HCT116 (cell line): ENCODE measurements around the gene KPNA4.

Experiments used
- CEBPB ChIP-seq: IDR thresholded peaks from 2 replicates; pipeline ENCODE4 v1.6.1; 2012; ENCODE audit warnings: low read depth
- CTCF ChIP-seq, 3 experiments: fragments of 200-600 bp in 1 of 3; sonication (generic) in 1 of 3; IDR thresholded peaks in 2 of 3; conservative IDR thresholded peaks in 1 of 3; 2 replicates each; pipeline ENCODE4 v1.5.1; 2012 to 2017; ENCODE audit warnings: low read depth in 2 of 3, low read length in 2 of 3, antibody characterized with exemption in 1 of 3, borderline replicate concordance in 1 of 3, control low read depth in 1 of 3, mild to moderate bottlenecking in 1 of 3, mixed read lengths in 1 of 3, mixed run types in 1 of 3, moderate library complexity in 1 of 3; ENCODE audit not compliant: insufficient read depth in 1 of 3
- EZH2 ChIP-seq: fragments of 200-600 bp; sonication (generic); IDR thresholded peaks from 2 replicates; pipeline ENCODE4 v1.6.1; 2017; ENCODE audit warnings: antibody characterized with exemption, mixed run types
- EZH2phosphoT487 ChIP-seq: fragments of 200-600 bp; IDR thresholded peaks from 2 replicates; pipeline ENCODE4 v1.6.1; 2018; ENCODE audit warnings: antibody characterized with exemption, borderline replicate concordance
- MAX ChIP-seq: IDR thresholded peaks from 2 replicates; pipeline ENCODE4 v1.6.1; 2012
- POLR2A ChIP-seq: IDR thresholded peaks from 2 replicates; pipeline ENCODE4 v1.7.0; 2011; ENCODE audit warnings: borderline replicate concordance; ENCODE audit not compliant: insufficient read depth, insufficient read length; ENCODE audit errors: extremely low read depth
- POLR2AphosphoS5 ChIP-seq: IDR thresholded peaks from 2 replicates; pipeline ENCODE4 v1.6.1; 2011; ENCODE audit warnings: mild to moderate bottlenecking, low read depth, low read length, moderate library complexity
- SIN3A ChIP-seq: IDR thresholded peaks from 2 replicates; pipeline ENCODE4 v1.6.1; 2012; ENCODE audit warnings: low read depth
- SP1 ChIP-seq: IDR thresholded peaks from 2 replicates; pipeline ENCODE4 v1.6.1; 2012; ENCODE audit warnings: low read depth
- ZNF274 ChIP-seq: fragments of 200-500 bp; sonication (Bioruptor generic); IDR thresholded peaks from 2 replicates; pipeline ENCODE4 v1.6.1; 2014; ENCODE audit warnings: mild to moderate bottlenecking, low read depth, low read length, inconsistent platforms
- TF ChIP-seq, protein P1 (sequence below): IDR thresholded peaks from 2 replicates; pipeline ENCODE4 v1.6.1; 2012

DNA sequence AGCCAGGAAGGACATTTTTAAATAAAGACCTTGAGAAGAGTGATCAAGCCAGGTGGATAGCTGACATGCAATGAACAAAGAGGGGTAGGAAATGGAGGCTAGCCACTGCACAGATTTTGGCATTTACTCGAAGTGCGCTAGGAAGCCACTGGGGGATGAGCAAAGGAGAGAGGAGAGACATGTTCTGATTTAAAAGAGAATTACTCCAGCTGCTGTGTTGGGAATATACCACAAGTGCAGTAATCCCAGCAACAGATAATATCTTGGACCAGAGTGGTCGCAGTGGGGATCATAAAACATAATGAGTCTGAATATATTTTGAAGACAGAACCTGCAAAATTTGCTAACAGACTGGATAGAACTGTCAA is 19.9 kb downstream of the KPNA4 start:
- TF ChIP-seq CTCF (IDR thresholded peaks at IDR 0.05 in 2 of 3, conservative IDR thresholded peaks at IDR 0.05 in 1 of 3; ENCODE audit: borderline replicate concordance in 1 of 3, insufficient read depth in 1 of 3, low read depth in 2 of 3, low read length in 2 of 3): no peak
- TF ChIP-seq, protein P1, sequence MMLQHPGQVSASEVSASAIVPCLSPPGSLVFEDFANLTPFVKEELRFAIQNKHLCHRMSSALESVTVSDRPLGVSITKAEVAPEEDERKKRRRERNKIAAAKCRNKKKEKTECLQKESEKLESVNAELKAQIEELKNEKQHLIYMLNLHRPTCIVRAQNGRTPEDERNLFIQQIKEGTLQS: no peak
- no peak for TF ChIP-seq CEBPB
- no peak for TF ChIP-seq POLR2AphosphoS5
- no peak for TF ChIP-seq SP1
- no peak for TF ChIP-seq MAX
- no peak for TF ChIP-seq EZH2
- TF ChIP-seq ZNF274: no peak
- no peak for TF ChIP-seq EZH2phosphoT487
- TF ChIP-seq SIN3A: no peak
- TF ChIP-seq POLR2A: no peak
